Activated T-helper 2 cell treated with anti-CD3 and anti-CD28 coated beads, Interferon-gamma antibody, Interleukin-2, Interleukin-4, amounts not matched to agents 10 μg/mL and 5 μg/mL and 100 μg/mL, durations not matched to agents 14 hours and 24 hours and 36 hours (primary cell): Measurements from ENCODE around the gene TMX1. TPM values are rescaled to one million over a fixed set of nuclear protein-coding genes. Genes with fewer than 3 reads are reported as not detected.

Experiments
- DNase-seq: peaks from one replicate; pipeline ENCODE4 v3.0.0; 2021; ENCODE audit warnings: low spot score
- H3K27ac Mint-ChIP-seq: one replicate; pipeline ENCODE4 v1.8.0; 2021; ENCODE audit warnings: mixed read lengths
- H3K27me3 Mint-ChIP-seq: one replicate; pipeline ENCODE4 v1.8.0; 2021; ENCODE audit warnings: low read depth, mixed read lengths
- H3K36me3 Mint-ChIP-seq: one replicate; pipeline ENCODE4 v1.8.0; 2021; ENCODE audit warnings: low read depth, mixed read lengths
- H3K4me1 Mint-ChIP-seq: one replicate; pipeline ENCODE4 v1.8.0; 2021; ENCODE audit warnings: low read depth, mixed read lengths
- H3K4me3 Mint-ChIP-seq: one replicate; pipeline ENCODE4 v1.8.0; 2021; ENCODE audit warnings: low read depth, mild to moderate bottlenecking, moderate library complexity, mixed read lengths
- H3K9me3 Mint-ChIP-seq: one replicate; pipeline ENCODE4 v1.8.0; 2021; ENCODE audit warnings: mixed read lengths
- intact Hi-C: fragments of 100-400 bp; cut with micrococcal nuclease; formaldehyde crosslinking; loops from one replicate; pipeline ENCODE4 v1.15.1; 2023
- total RNA-seq: library from RNA; stranded (reverse); gene quantifications from 2 replicates; pipeline ENCODE4 v1.2.3, GENCODE V29; 2022

TMX1 gene
- total RNA-seq, 1 donor from 2014 or later = 55.2 TPM

- Mint-ChIP-seq H3K9me3 (no peaks in the 10 kb centered on the region), H3K4me1 (peaks cover 25% of the 10 kb centered on the region), H3K36me3 (peaks cover 79% of the 10 kb centered on the region), H3K27ac (no peak overlapping the region), H3K27me3 (no peaks in the 10 kb centered on the region), H3K4me3 (no peak overlapping the region)
- intact Hi-C loops = no loop called here
- DNase-seq = no peak
These were observed 8.3 kb downstream of the TMX1 start for GRCh38 chr14:51248016-51248987.

GRCh38 chr14:51251486-51251885, 11.4 kb downstream of the TMX1 start:
- Mint-ChIP-seq H3K4me1 (no peaks in the 10 kb centered on the region), H3K27ac (no peak overlapping the region), H3K9me3 (no peaks in the 10 kb centered on the region), H3K36me3 (peaks cover 73% of the 10 kb centered on the region), H3K27me3 (no peaks in the 10 kb centered on the region), H3K4me3 (no peak overlapping the region)
- intact Hi-C loops = no loop called here
- no peak for DNase-seq

- H3K27ac Mint-ChIP-seq = no peak overlapping the region
- peaks cover 71% of the 10 kb centered on the region for H3K36me3 Mint-ChIP-seq
- no peaks in the 10 kb centered on the region for H3K27me3 Mint-ChIP-seq
- no peak for DNase-seq
- no peak overlapping the region for H3K4me3 Mint-ChIP-seq
- H3K9me3 Mint-ChIP-seq = peaks cover 7% of the 10 kb centered on the region
- intact Hi-C loops = no loop called here
- H3K4me1 Mint-ChIP-seq = no peaks in the 10 kb centered on the region
These were observed 13.8 kb downstream of the TMX1 start for GRCh38 chr14:51253880-51254279.

- Mint-ChIP-seq H3K4me1 (peaks cover 17% of the 10 kb centered on the region), H3K4me3 (no peak overlapping the region), H3K27me3 (no peaks in the 10 kb centered on the region), H3K27ac (no peak overlapping the region), H3K36me3 (peaks cover 55% of the 10 kb centered on the region), H3K9me3 (peaks cover 7% of the 10 kb centered on the region)
- no peak for DNase-seq
- intact Hi-C loops = no loop called here
These were observed 18.2 kb downstream of the TMX1 start for GRCh38 chr14:51258280-51258679.

GRCh38 chr14:51258788-51259187, 18.7 kb downstream of the TMX1 start:
- H3K27me3 Mint-ChIP-seq = no peaks in the 10 kb centered on the region
- peaks cover 53% of the 10 kb centered on the region for H3K36me3 Mint-ChIP-seq
- H3K9me3 Mint-ChIP-seq = peaks cover 7% of the 10 kb centered on the region
- DNase-seq = no peak
- intact Hi-C loops = no loop called here
- H3K27ac Mint-ChIP-seq = no peak overlapping the region
- H3K4me1 Mint-ChIP-seq = peaks cover 17% of the 10 kb centered on the region
- no peak overlapping the region for H3K4me3 Mint-ChIP-seq

GRCh38 chr14:51260225-51260624, 20.2 kb downstream of the TMX1 start:
- Mint-ChIP-seq H3K27ac (peak overlapping the region; percentile 87), H3K4me1 (peaks cover 17% of the 10 kb centered on the region), H3K4me3 (peak overlapping the region; percentile 5), H3K36me3 (peaks cover 57% of the 10 kb centered on the region), H3K9me3 (peaks cover 7% of the 10 kb centered on the region), H3K27me3 (no peaks in the 10 kb centered on the region)
- intact Hi-C loops = loop anchor here (1.0 kb wide), 1 partner anchor 20 kb away; the partner anchor contains the start of gene TMX1
- no peak for DNase-seq

- H3K27me3 Mint-ChIP-seq = no peaks in the 10 kb centered on the region
- H3K4me1 Mint-ChIP-seq = peaks cover 22% of the 10 kb centered on the region
- intact Hi-C loops = no loop called here
- H3K36me3 Mint-ChIP-seq = peaks cover 55% of the 10 kb centered on the region
- H3K4me3 Mint-ChIP-seq = no peak overlapping the region
- peaks cover 7% of the 10 kb centered on the region for H3K9me3 Mint-ChIP-seq
- no peak for DNase-seq
- peak overlapping the region; percentile 50 for H3K27ac Mint-ChIP-seq
These were observed 21.1 kb downstream of the TMX1 start for GRCh38 chr14:51261151-51261550.

- no peaks in the 10 kb centered on the region for H3K27me3 Mint-ChIP-seq
- no peak for DNase-seq
- peaks cover 52% of the 10 kb centered on the region for H3K36me3 Mint-ChIP-seq
- intact Hi-C loops = no loop called here
- H3K4me1 Mint-ChIP-seq = peaks cover 25% of the 10 kb centered on the region
- no peak overlapping the region for H3K4me3 Mint-ChIP-seq
- no peak overlapping the region for H3K27ac Mint-ChIP-seq
- H3K9me3 Mint-ChIP-seq = peaks cover 7% of the 10 kb centered on the region
These were observed 22.8 kb downstream of the TMX1 start for GRCh38 chr14:51262868-51263267.

- intact Hi-C loops = no loop called here
- Mint-ChIP-seq H3K27me3 (no peaks in the 10 kb centered on the region), H3K4me1 (peaks cover 8% of the 10 kb centered on the region), H3K9me3 (no peaks in the 10 kb centered on the region), H3K4me3 (no peak overlapping the region), H3K36me3 (peaks cover 18% of the 10 kb centered on the region), H3K27ac (no peak overlapping the region)
- no peak for DNase-seq
These were observed 29.6 kb downstream of the TMX1 start for GRCh38 chr14:51269634-51270033.

- Mint-ChIP-seq H3K4me1 (no peaks in the 10 kb centered on the region), H3K27me3 (no peaks in the 10 kb centered on the region), H3K4me3 (no peak overlapping the region), H3K9me3 (no peaks in the 10 kb centered on the region), H3K27ac (no peak overlapping the region), H3K36me3 (no peaks in the 10 kb centered on the region)
- intact Hi-C loops = no loop called here
- DNase-seq = no peak
These were observed 36.6 kb downstream of the TMX1 start for GRCh38 chr14:51276605-51277004.

GRCh38 chr14:51277753-51278415, 37.8 kb downstream of the TMX1 start:
- H3K4me3 Mint-ChIP-seq = no peak overlapping the region
- no peaks in the 10 kb centered on the region for H3K36me3 Mint-ChIP-seq
- no peaks in the 10 kb centered on the region for H3K9me3 Mint-ChIP-seq
- no peaks in the 10 kb centered on the region for H3K4me1 Mint-ChIP-seq
- no peaks in the 10 kb centered on the region for H3K27me3 Mint-ChIP-seq
- H3K27ac Mint-ChIP-seq = no peak overlapping the region
- DNase-seq = no peak
- intact Hi-C loops = no loop called here

- Mint-ChIP-seq H3K27me3 (no peaks in the 10 kb centered on the region), H3K36me3 (no peaks in the 10 kb centered on the region), H3K4me3 (no peak overlapping the region), H3K4me1 (no peaks in the 10 kb centered on the region), H3K27ac (no peak overlapping the region), H3K9me3 (no peaks in the 10 kb centered on the region)
- intact Hi-C loops = no loop called here
- no peak for DNase-seq
These were observed 42.5 kb downstream of the TMX1 start for GRCh38 chr14:51282517-51282916.
